Neural cell (in vitro differentiated cells): ENCODE data around the gene CUX1. TPM values are rescaled to one million over a fixed set of nuclear protein-coding genes. Genes with fewer than 3 reads are reported as not detected.

ENCODE experiments used
- H2AFZ ChIP-seq: fragments of 200-600, 300-800 bp; sonication (generic), shearing (Covaris generic); 2 replicates; pipeline ENCODE4 v1.6.0; 2014; ENCODE audit warnings: low read depth, mild to moderate bottlenecking, antibody characterized with exemption, low read length, moderate library complexity
- H3F3A ChIP-seq: fragments of 200-600 bp; shearing (Covaris generic); 2 replicates; pipeline ENCODE4 v1.6.1; 2016; ENCODE audit warnings: mild to moderate bottlenecking, moderate library complexity, mixed read lengths, antibody characterized with exemption, low read length; ENCODE audit not compliant: insufficient read depth, poor library complexity, severe bottlenecking
- H3K27ac ChIP-seq: fragments of 200-600, 300-800 bp; sonication (generic), shearing (Covaris generic); 2 replicates; pipeline ENCODE4 v1.5.1; 2014; ENCODE audit warnings: mild to moderate bottlenecking, low read length, moderate library complexity
- H3K27me3 ChIP-seq: fragments of 300-800, 200-600 bp; sonication (generic), shearing (Covaris generic); 2 replicates; pipeline ENCODE4 v1.6.0; 2014; ENCODE audit warnings: mild to moderate bottlenecking, low read depth, low read length, moderate library complexity; ENCODE audit not compliant: insufficient read depth
- H3K36me3 ChIP-seq: fragments of 300-800, 200-600 bp; sonication (generic), shearing (Covaris generic); 2 replicates; pipeline ENCODE4 v1.5.1; 2014; ENCODE audit warnings: mild to moderate bottlenecking, antibody characterized with exemption, low read length, moderate library complexity; ENCODE audit not compliant: insufficient read depth
- H3K4me2 ChIP-seq: fragments of 300-800, 200-600 bp; sonication (generic), shearing (Covaris generic); 2 replicates; pipeline ENCODE4 v1.6.0; 2014; ENCODE audit warnings: mild to moderate bottlenecking, low read length
- H3K4me3 ChIP-seq: fragments of 300-800, 200-600 bp; sonication (generic), shearing (Covaris generic); 2 replicates; pipeline ENCODE4 v1.5.1; 2014; ENCODE audit warnings: mild to moderate bottlenecking, low read length, moderate library complexity
- H3K79me2 ChIP-seq: fragments of 200-600 bp; shearing (Covaris generic); replicated peaks from 2 replicates; pipeline ENCODE4 v1.6.0; 2014; ENCODE audit warnings: mild to moderate bottlenecking, low read length, moderate library complexity; ENCODE audit not compliant: insufficient read depth
- H3K9ac ChIP-seq: fragments of 300-800, 200-600 bp; sonication (generic), shearing (Covaris generic); 2 replicates; pipeline ENCODE4 v1.6.1; 2016; ENCODE audit warnings: mild to moderate bottlenecking, low read length, mixed read lengths
- H3K9me2 ChIP-seq: fragments of 200-600 bp; shearing (Covaris generic); 2 replicates; pipeline ENCODE4 v1.6.1; 2016; ENCODE audit warnings: mild to moderate bottlenecking, low read length, mixed read lengths; ENCODE audit not compliant: insufficient read depth
- H3K9me3 ChIP-seq: fragments of 200-600, 300-800 bp; sonication (generic), shearing (Covaris generic); 2 replicates; pipeline ENCODE4 v1.6.1; 2016; ENCODE audit warnings: mild to moderate bottlenecking, mixed run types, low read length, moderate library complexity, mixed read lengths
- H4K20me1 ChIP-seq: fragments of 200-600 bp; shearing (Covaris generic); 2 replicates; pipeline ENCODE4 v1.6.1; 2016; ENCODE audit warnings: mild to moderate bottlenecking, mixed run types; ENCODE audit not compliant: insufficient read depth
- CTCF ChIP-seq: fragments of 450-650 bp; IDR thresholded peaks from 2 replicates; pipeline ENCODE4 v1.5.1; 2014; ENCODE audit warnings: antibody characterized with exemption, mild to moderate bottlenecking, moderate library complexity; ENCODE audit not compliant: poor library complexity, severe bottlenecking
- EP300 ChIP-seq: fragments of 450-650 bp; conservative IDR thresholded peaks from 2 replicates; pipeline ENCODE4 v1.6.1; 2014; ENCODE audit warnings: antibody characterized with exemption, mild to moderate bottlenecking, moderate library complexity; ENCODE audit not compliant: poor library complexity, severe bottlenecking
- EZH2 ChIP-seq: fragments of 200-600, 300-800 bp; shearing (Covaris generic), sonication (generic); IDR thresholded peaks from 2 replicates; pipeline ENCODE4 v1.6.1; 2014; ENCODE audit warnings: antibody characterized with exemption, low read length, borderline replicate concordance, mild to moderate bottlenecking; ENCODE audit not compliant: insufficient read depth, poor library complexity, severe bottlenecking
- MXI1 ChIP-seq: fragments of 450-650 bp; conservative IDR thresholded peaks from 2 replicates; pipeline ENCODE4 v1.6.1; 2014; ENCODE audit warnings: antibody characterized with exemption, mild to moderate bottlenecking; ENCODE audit not compliant: poor library complexity, severe bottlenecking
- POLR2AphosphoS5 ChIP-seq: IDR thresholded peaks from 2 replicates; pipeline ENCODE4 v1.6.1; 2012
- RAD21 ChIP-seq: fragments of 450-650 bp; conservative IDR thresholded peaks from 2 replicates; pipeline ENCODE4 v1.6.1; 2014; ENCODE audit warnings: antibody characterized with exemption, mild to moderate bottlenecking, moderate library complexity
- REST ChIP-seq: IDR thresholded peaks from 2 replicates; pipeline ENCODE4 v1.6.1; 2012; ENCODE audit warnings: borderline replicate concordance
- SMC3 ChIP-seq: fragments of 450-650 bp; conservative IDR thresholded peaks from 2 replicates; pipeline ENCODE4 v1.6.1; 2014; ENCODE audit warnings: antibody characterized with exemption, mild to moderate bottlenecking, moderate library complexity; ENCODE audit not compliant: poor library complexity
- polyA plus RNA-seq: library from polyadenylated mRNA; depleted of rRNA; stranded (reverse); fragments of >200 nt; gene quantifications from 2 replicates; pipeline ENCODE4 v1.2.3, GENCODE V29; 2014

The CUX1 gene
- polyA plus RNA-seq, 1 donor from 2014 or later: 26.6 TPM

GRCh38 chr7:102186306-102186705 lies 368.9 kb downstream of the CUX1 start:
- Histone ChIP-seq H3K4me2 (no peak overlapping the region), H3K36me3 (no peaks in the 10 kb centered on the region), H3K9me2 (no peaks in the 10 kb centered on the region), H3K9me3 (no peaks in the 10 kb centered on the region), H3K9ac (no peak overlapping the region), H3K4me3 (no peak overlapping the region), H3K27ac (no peak overlapping the region), H2AFZ (no peak overlapping the region), H4K20me1 (no peaks in the 10 kb centered on the region), H3F3A (no peaks in the 10 kb centered on the region), H3K79me2 (no peaks in the 10 kb centered on the region), H3K27me3 (no peaks in the 10 kb centered on the region)
- TF ChIP-seq EZH2 (no peak), REST (no peak), CTCF (no peak), SMC3 (no peak)

GRCh38 chr7:102188746-102189145 lies 371.3 kb downstream of the CUX1 start:
- H3K9me3 ChIP-seq: no peaks in the 10 kb centered on the region
- no peaks in the 10 kb centered on the region for H3K9me2 ChIP-seq
- H3K27ac ChIP-seq: no peak overlapping the region
- no peak overlapping the region for H2AFZ ChIP-seq
- TF ChIP-seq MXI1 (no peak), EZH2 (no peak)
- H3K4me3 ChIP-seq: no peak overlapping the region
- no peaks in the 10 kb centered on the region for H3K79me2 ChIP-seq
- H3K36me3 ChIP-seq: no peaks in the 10 kb centered on the region
- H3F3A ChIP-seq: no peaks in the 10 kb centered on the region
- no peak overlapping the region for H3K9ac ChIP-seq
- H3K4me2 ChIP-seq: no peak overlapping the region
- no peaks in the 10 kb centered on the region for H4K20me1 ChIP-seq
- no peaks in the 10 kb centered on the region for H3K27me3 ChIP-seq

GRCh38 chr7:102189756-102190155 lies 372.3 kb downstream of the CUX1 start:
- Histone ChIP-seq H2AFZ (no peak overlapping the region), H3K79me2 (no peaks in the 10 kb centered on the region), H3K9me3 (no peaks in the 10 kb centered on the region), H3K4me3 (no peak overlapping the region), H3K36me3 (no peaks in the 10 kb centered on the region), H3K27ac (no peak overlapping the region), H3K4me2 (no peak overlapping the region), H3K9ac (no peak overlapping the region), H4K20me1 (no peaks in the 10 kb centered on the region), H3K27me3 (no peaks in the 10 kb centered on the region), H3F3A (no peaks in the 10 kb centered on the region), H3K9me2 (no peaks in the 10 kb centered on the region)
- TF ChIP-seq POLR2AphosphoS5: no peak
- no peak for TF ChIP-seq EZH2
- TF ChIP-seq EP300: no peak
- TF ChIP-seq REST: no peak
- TF ChIP-seq MXI1: no peak
- TF ChIP-seq RAD21: no peak
